ENCODE results near the gene TRAPPC10. TPM values are rescaled to one million over a fixed set of nuclear protein-coding genes. Genes with fewer than 3 reads are reported as not detected.

Gene TRAPPC10
- total and polyA plus RNA-seq, 2 of the 8 experiments (the other 6 are each of a cell fraction or from before 2014, with no cell fraction given), result 18.5 to 29.8 TPM

- Histone ChIP-seq H3K36me3 (ENCODE audit: control insufficient read depth in 2 of 4, insufficient read depth in 4 of 4, low read length in 3 of 4) (peaks cover 9 to 55% (median 21%) of the 10 kb centered on the region in 4 experiments; a peak in 7 of 8 replicates), H2AK5ac (ENCODE audit: low read depth, low read length) (no peak overlapping the region), H3K56ac (replicated peaks; ENCODE audit: insufficient read length, low read depth, low read length) (no peak overlapping the region), H3K27ac (ENCODE audit: low read depth, low read length) (no peak overlapping the region), H3K4me3 (ENCODE audit: extremely low read depth in 1 of 4, insufficient read depth in 2 of 4, low read depth in 3 of 4, low read length in 4 of 4) (no peak overlapping the region), H2BK15ac (ENCODE audit: low read length) (no peak overlapping the region), H3K27me3 (replicated peaks in 1 of 4; ENCODE audit: control insufficient read depth in 3 of 4, extremely low read depth in 1 of 4, insufficient read depth in 3 of 4, low read length in 3 of 4) (no peaks in the 10 kb centered on the region), H3K4ac (replicated peaks; ENCODE audit: insufficient read length, low read depth, low read length) (no peak overlapping the region), H3K4me2 (ENCODE audit: insufficient read depth in 1 of 2, low read depth in 2 of 2, low read length in 2 of 2) (no peak overlapping the region), H3K9ac (replicated peaks in 1 of 4; ENCODE audit: extremely low read depth in 1 of 4, low read depth in 3 of 4, low read length in 3 of 4) (no peak overlapping the region), H2BK12ac (ENCODE audit: low read depth, low read length) (no peak overlapping the region), H3K79me1 (ENCODE audit: low read depth, low read length) (peaks cover 6% of the 10 kb centered on the region), H4K20me1 (replicated peaks in 1 of 2; ENCODE audit: control insufficient read depth in 1 of 2, insufficient read depth in 2 of 2, low read length in 2 of 2) (peaks cover 0 to 11% of the 10 kb centered on the region in 2 experiments), H4K8ac (ENCODE audit: extremely low read depth, insufficient read depth, low read length) (no peak overlapping the region), H2BK5ac (ENCODE audit: low read depth, low read length) (no peak overlapping the region), H3K4me1 (replicated peaks in 1 of 4; ENCODE audit: control insufficient read depth in 3 of 4, insufficient read depth in 4 of 4, low read length in 3 of 4) (peaks cover 0 to 4% (median 0%) of the 10 kb centered on the region in 4 experiments; a peak in 2 of 7 replicates), H4K91ac (replicated peaks; ENCODE audit: insufficient read length, low read length) (no peak overlapping the region), H3K14ac (ENCODE audit: insufficient read length) (no peak overlapping the region), H2AFZ (ENCODE audit: low read length) (no peak overlapping the region), H2BK120ac (replicated peaks; ENCODE audit: low read depth, low read length) (no peak overlapping the region), H3K79me2 (ENCODE audit: control insufficient read depth in 1 of 2, insufficient read depth in 2 of 2, low read length in 2 of 2) (no peaks in the 10 kb centered on the region), H2BK20ac (ENCODE audit: low read length) (no peak overlapping the region), H4K5ac (ENCODE audit: insufficient read length, low read depth, low read length) (no peak overlapping the region), H3K18ac (ENCODE audit: extremely low read depth, low read length) (no peak overlapping the region), H3K9me3 (ENCODE audit: insufficient read depth in 2 of 2, low read depth in 1 of 2, low read length in 1 of 2) (no peaks in the 10 kb centered on the region), H3K23me2 (ENCODE audit: low read depth, low read length) (no peaks in the 10 kb centered on the region), H3K23ac (ENCODE audit: insufficient read length) (no peak overlapping the region)
- FAIRE-seq (no peak), DNase-seq (ENCODE audit: low read depth in 1 of 2, low spot score in 2 of 2) (no peak)
- POLR2A ChIA-PET (ENCODE audit: partially characterized antibody), result no interaction called here
- 91% methylated on average over 24 of the region's 24 CpGs; no CpG with 5 or more reads in 1 of the 2 experiments for WGBS, 2 experiments (ENCODE audit: extremely low coverage in 1 of 2, insufficient coverage in 1 of 2, insufficient read length in 1 of 2, insufficient replicate concordance in 2 of 2, low coverage in 1 of 2, low lambda C conversion rate in 2 of 2, missing lambda C conversion rate in 1 of 2)
- CTCF ChIA-PET (ENCODE audit: partially characterized antibody), result interaction anchor here (0.8 to 3.8 kb wide), 4 partner anchors 10 to 107 kb away, joined by 3 to 14 read pairs (median 4); no protein-coding TSS in a partner anchor
- no peak for TF ChIP-seq CHD1 (IDR thresholded peaks at IDR 0.05; ENCODE audit: low read depth, low read length)
- no peak for TF ChIP-seq BACH1 (IDR thresholded peaks at IDR 0.05; ENCODE audit: low read length)
- no peak for TF ChIP-seq JUND (IDR thresholded peaks at IDR 0.05; ENCODE audit: low read length)
- TF ChIP-seq MAX (IDR thresholded peaks at IDR 0.05), result no peak
- no peak for TF ChIP-seq POLR2A (IDR thresholded peaks at IDR 0.05; ENCODE audit: control extremely low read depth in 1 of 2, low read depth in 2 of 2, low read length in 2 of 2)
- TF ChIP-seq SUZ12 (IDR thresholded peaks at IDR 0.05; ENCODE audit: low read length), result no peak
- TF ChIP-seq ATF3 (IDR thresholded peaks at IDR 0.05; ENCODE audit: insufficient read depth, low read depth, low read length), result no peak
- no peak for TF ChIP-seq TEAD4 (IDR thresholded peaks at IDR 0.05; ENCODE audit: low read depth, low read length)
- no peak for TF ChIP-seq NANOG (IDR thresholded peaks at IDR 0.05; ENCODE audit: insufficient read depth, low read depth, low read length, poor library complexity, severe bottlenecking)
- no peak for TF ChIP-seq YY1 (IDR thresholded peaks at IDR 0.05; ENCODE audit: low read depth, low read length)
- no peak for TF ChIP-seq SP2 (IDR thresholded peaks at IDR 0.05; ENCODE audit: low read length)
- no peak for TF ChIP-seq TAF1 (IDR thresholded peaks at IDR 0.05; ENCODE audit: low read depth, low read length)
- no peak for TF ChIP-seq RAD21 (IDR thresholded peaks at IDR 0.05 in 1 of 2, conservative IDR thresholded peaks at IDR 0.05 in 1 of 2; ENCODE audit: low read depth in 2 of 2, low read length in 2 of 2)
These were observed 70.7 kb downstream of the TRAPPC10 start for GRCh38 chr21:44082648-44083440.
